ENCODE measurements around the gene OLIG2. TPM values are rescaled to one million over a fixed set of nuclear protein-coding genes. Genes with fewer than 3 reads are reported as not detected.

OLIG2 gene
- total RNA-seq, 4 donors from 2014 or later = not detected

GRCh38 chr21:33053951-33054350, 28.2 kb downstream of the OLIG2 start:
- TF ChIP-seq CTCF (IDR thresholded peaks at IDR 0.05) = no peak
- no peak for DNase-seq (ENCODE audit: low spot score)
- no peak for ATAC-seq (ENCODE audit: low FRiP score)

DNA sequence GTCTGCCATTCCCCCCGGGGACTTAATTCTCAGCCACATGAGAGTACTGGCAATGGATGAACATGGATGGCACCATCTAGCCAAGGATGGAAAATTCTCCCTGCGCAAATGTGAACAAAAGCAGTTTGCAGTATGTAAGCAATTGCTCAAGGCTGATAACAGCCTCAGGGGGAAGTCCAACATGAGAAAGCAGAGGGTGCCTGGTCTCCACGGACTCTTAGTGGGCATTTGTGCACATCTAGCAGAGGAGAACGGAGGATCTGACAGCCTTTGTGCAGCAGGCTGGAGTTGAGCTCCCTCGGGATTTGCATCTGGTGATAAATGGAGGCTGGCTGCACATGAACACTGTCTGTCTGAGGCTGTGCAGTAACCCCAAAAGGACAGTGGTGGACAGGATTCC, 30.3 kb downstream of the OLIG2 start:
- DNase-seq (ENCODE audit: low spot score) = no peak
- TF ChIP-seq CTCF (IDR thresholded peaks at IDR 0.05) = no peak
- ATAC-seq (ENCODE audit: low FRiP score) = no peak

GRCh38 chr21:33057385-33057940, 31.7 kb downstream of the OLIG2 start:
- DNase-seq (ENCODE audit: low spot score) (no peak), ATAC-seq (ENCODE audit: low FRiP score) (no peak)
- TF ChIP-seq CTCF (IDR thresholded peaks at IDR 0.05) = no peak

GRCh38 chr21:33058527-33058926, 32.8 kb downstream of the OLIG2 start:
- no peak for TF ChIP-seq CTCF (IDR thresholded peaks at IDR 0.05)
- DNase-seq (ENCODE audit: low spot score) (no peak), ATAC-seq (ENCODE audit: low FRiP score) (no peak)

GRCh38 chr21:33058957-33059356, 33.2 kb downstream of the OLIG2 start:
- ATAC-seq (ENCODE audit: low FRiP score) = no peak
- no peak for DNase-seq (ENCODE audit: low spot score)

DNA sequence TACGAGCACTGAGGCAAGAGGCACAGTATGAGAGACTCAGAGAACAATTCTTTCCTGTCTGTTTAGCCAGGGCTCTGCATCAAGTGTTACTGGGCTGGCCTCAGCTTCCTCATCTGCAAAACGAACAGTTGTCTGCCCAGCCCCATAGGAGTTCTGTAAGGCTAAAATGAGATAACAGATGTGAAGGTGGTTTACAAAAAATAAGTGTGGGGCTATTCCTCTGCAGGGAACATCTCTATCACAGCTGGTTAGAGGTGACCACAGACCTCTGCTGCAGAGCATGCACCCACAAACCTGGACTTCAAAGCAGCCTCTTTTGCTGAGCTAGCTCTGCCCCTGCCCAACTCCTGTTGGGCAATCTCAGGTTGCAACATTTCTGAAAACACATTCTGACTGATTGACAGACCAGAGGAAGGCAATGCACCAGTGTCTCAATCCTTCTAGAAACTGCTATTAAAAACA, 33.7 kb downstream of the OLIG2 start:
- no peak for TF ChIP-seq CTCF (IDR thresholded peaks at IDR 0.05)
- DNase-seq (ENCODE audit: low spot score) = no peak
- peak; percentile 60 for ATAC-seq (ENCODE audit: low FRiP score)

More at GRCh38 chr21:33058957-33059356, 33.2 kb downstream of the OLIG2 start:
- no peak for TF ChIP-seq CTCF (IDR thresholded peaks at IDR 0.05)

GRCh38 chr21:33061233-33061632, 35.5 kb downstream of the OLIG2 start:
- ATAC-seq (ENCODE audit: low FRiP score) (no peak), DNase-seq (ENCODE audit: low spot score) (no peak)
- TF ChIP-seq CTCF (IDR thresholded peaks at IDR 0.05) = no peak
